ENCODE data around the gene TPK1. TPM values are rescaled to one million over a fixed set of nuclear protein-coding genes. Genes with fewer than 3 reads are reported as not detected.

The TPK1 gene
- total RNA-seq, 1 donor from 2014 or later = 3.5 TPM

DNA sequence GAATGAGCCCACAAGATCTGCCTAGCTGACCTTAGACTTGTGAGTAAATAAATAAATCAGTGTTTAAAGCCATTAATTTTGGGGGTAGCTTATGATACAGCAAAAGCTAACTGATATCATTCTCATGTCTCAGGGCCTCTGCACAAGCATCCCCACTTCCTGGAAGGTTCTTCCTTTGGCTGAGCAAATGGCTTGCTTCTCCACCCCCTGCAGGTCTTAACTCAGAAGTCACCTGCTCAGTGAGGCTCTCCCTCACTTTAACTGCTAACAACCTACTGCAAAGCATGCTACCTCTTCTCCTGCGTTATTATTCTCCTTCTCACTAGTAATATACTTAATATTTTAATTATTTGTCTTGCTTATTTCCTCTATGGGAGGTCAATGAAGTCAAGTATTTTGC is 167.3 kb downstream of the TPK1 start:
- H3K4me3 Mint-ChIP-seq (ENCODE audit: unreplicated experiment) = no peak overlapping the region
- no peak for TF ChIP-seq CTCF (IDR thresholded peaks at IDR 0.05)
- H3K9me3 Mint-ChIP-seq (ENCODE audit: low read depth) = peaks cover 3% of the 10 kb centered on the region
- H3K27ac Mint-ChIP-seq (ENCODE audit: unreplicated experiment) = no peak overlapping the region
- H3K27me3 Mint-ChIP-seq (ENCODE audit: low read depth) = peaks cover 8% of the 10 kb centered on the region
- H3K36me3 Mint-ChIP-seq (ENCODE audit: low read depth) = no peaks in the 10 kb centered on the region
- no peak for DNase-seq (ENCODE audit: low spot score)
- H3K4me1 Mint-ChIP-seq (ENCODE audit: low read depth) = no peaks in the 10 kb centered on the region

DNA sequence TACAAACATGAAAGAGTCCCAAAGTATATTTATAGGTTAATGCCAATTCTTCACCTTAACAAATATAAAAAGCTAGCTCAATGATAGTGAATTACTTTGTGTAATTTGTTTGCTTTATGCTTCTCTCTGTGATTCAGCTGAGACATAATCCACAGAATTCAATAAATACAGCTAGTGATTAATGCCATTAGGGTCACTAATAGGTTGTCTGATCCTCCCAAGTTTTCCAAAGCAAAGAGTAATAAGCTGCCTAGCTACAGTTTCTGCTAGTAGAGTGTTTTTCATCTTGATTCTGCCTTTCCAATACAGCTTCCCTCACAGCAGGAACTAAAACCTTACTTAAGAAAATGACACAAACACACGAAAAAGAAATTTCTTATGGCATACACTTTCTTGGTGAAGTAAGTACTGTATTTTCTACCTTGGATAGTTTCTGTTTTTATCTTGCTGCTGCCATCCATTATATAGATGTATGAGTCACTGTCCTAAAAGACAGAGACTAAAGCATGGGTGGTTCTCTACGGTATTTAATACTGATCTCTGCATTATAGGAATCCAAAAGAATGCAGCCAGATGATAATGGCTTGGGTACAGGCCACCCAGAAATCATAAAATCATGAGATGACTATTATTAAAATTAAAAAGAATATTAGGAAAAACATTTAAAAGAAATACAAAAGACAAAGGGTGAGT is 170.0 kb downstream of the TPK1 start:
- H3K36me3 Mint-ChIP-seq (ENCODE audit: low read depth) = no peaks in the 10 kb centered on the region
- H3K4me1 Mint-ChIP-seq (ENCODE audit: low read depth) = no peaks in the 10 kb centered on the region
- no peak for TF ChIP-seq CTCF (IDR thresholded peaks at IDR 0.05)
- peaks cover 2% of the 10 kb centered on the region for H3K27me3 Mint-ChIP-seq (ENCODE audit: low read depth)
- DNase-seq (ENCODE audit: low spot score) = no peak
- H3K4me3 Mint-ChIP-seq (ENCODE audit: unreplicated experiment) = no peak overlapping the region
- peaks cover 3% of the 10 kb centered on the region for H3K9me3 Mint-ChIP-seq (ENCODE audit: low read depth)
- no peak overlapping the region for H3K27ac Mint-ChIP-seq (ENCODE audit: unreplicated experiment)

DNA sequence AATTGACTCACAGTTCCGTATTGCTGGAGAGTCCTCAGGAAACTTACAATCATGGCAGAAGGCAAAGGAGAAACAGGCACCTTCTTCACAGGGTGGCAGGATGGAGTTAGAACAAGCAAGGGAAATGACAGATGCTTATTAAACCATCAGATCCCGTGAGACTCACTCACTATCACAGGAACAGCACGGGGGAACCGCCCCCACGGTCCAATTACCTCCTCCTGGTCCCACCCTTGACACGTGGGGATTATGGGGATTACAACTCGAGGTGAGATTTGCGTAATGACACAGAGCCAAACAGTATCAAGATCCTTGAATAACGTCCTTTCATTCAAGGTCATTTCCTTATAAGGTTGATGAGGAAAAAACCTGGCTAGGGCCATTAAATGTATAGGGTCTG is 176.6 kb downstream of the TPK1 start:
- Mint-ChIP-seq H3K36me3 (ENCODE audit: low read depth) (no peaks in the 10 kb centered on the region), H3K9me3 (ENCODE audit: low read depth) (no peaks in the 10 kb centered on the region), H3K27ac (ENCODE audit: unreplicated experiment) (no peak overlapping the region)

DNA sequence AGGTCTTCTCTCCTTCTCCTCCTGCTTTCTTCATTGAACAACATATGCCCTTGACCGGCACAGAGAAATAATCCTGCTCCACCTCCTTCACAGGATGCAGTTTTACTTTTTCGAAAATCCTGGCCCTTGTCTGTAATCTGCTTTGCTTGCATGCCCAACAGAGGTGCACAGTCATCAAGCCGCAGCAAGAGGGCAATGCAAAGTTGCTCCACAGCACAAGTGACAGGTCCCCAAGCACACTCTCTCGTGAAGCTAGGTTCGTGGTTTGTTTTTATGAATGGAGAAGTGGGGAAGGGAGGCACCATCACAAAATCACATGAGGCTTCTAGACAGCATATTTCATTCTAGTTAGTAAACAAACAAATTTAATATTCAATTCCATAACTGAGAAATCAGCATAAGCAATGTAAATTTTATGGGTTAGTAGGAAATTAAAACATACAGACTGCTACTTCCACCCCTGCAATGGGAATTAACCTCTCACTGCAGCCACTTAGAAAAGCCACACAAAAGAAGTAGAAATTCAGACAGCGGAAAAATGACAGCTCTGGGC is 178.8 kb downstream of the TPK1 start:
- H3K27ac Mint-ChIP-seq (ENCODE audit: unreplicated experiment) = no peak overlapping the region
- H3K27me3 Mint-ChIP-seq (ENCODE audit: low read depth) = peaks cover 2% of the 10 kb centered on the region

More for the DNA sequence above, 176.6 kb downstream of the TPK1 start:
- Mint-ChIP-seq H3K27me3 (ENCODE audit: low read depth) (peaks cover 2% of the 10 kb centered on the region), H3K4me3 (ENCODE audit: unreplicated experiment) (no peak overlapping the region), H3K4me1 (ENCODE audit: low read depth) (no peaks in the 10 kb centered on the region)
- TF ChIP-seq CTCF (IDR thresholded peaks at IDR 0.05) = no peak
- DNase-seq (ENCODE audit: low spot score) = no peak

DNA sequence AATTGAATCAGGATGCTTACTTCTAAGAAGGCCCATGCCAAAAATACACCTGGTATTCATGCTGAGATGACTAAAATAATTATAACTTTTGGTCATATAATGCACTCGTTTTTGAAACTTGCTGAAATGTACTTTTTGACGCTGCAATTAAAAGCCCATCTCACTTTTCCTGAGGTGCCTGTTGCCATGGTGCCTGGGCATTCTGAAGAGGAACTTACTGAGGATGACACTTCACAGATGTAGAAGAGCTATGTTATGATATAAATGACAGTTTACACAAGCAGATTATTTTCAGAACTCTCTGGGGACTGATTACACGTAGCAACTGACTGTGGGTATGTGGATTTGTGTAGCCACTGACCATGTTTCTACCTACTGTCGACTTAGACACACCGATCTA is 182.4 kb downstream of the TPK1 start:
- no peaks in the 10 kb centered on the region for H3K27me3 Mint-ChIP-seq (ENCODE audit: low read depth)
- H3K9me3 Mint-ChIP-seq (ENCODE audit: low read depth) = peaks cover 17% of the 10 kb centered on the region
- no peak for DNase-seq (ENCODE audit: low spot score)
- no peak overlapping the region for H3K27ac Mint-ChIP-seq (ENCODE audit: unreplicated experiment)
- TF ChIP-seq CTCF (IDR thresholded peaks at IDR 0.05) = no peak
- no peaks in the 10 kb centered on the region for H3K4me1 Mint-ChIP-seq (ENCODE audit: low read depth)
- no peak overlapping the region for H3K4me3 Mint-ChIP-seq (ENCODE audit: unreplicated experiment)
- H3K36me3 Mint-ChIP-seq (ENCODE audit: low read depth) = no peaks in the 10 kb centered on the region

More for the DNA sequence above, 178.8 kb downstream of the TPK1 start:
- no peaks in the 10 kb centered on the region for H3K36me3 Mint-ChIP-seq (ENCODE audit: low read depth)
- no peaks in the 10 kb centered on the region for H3K9me3 Mint-ChIP-seq (ENCODE audit: low read depth)
- no peak overlapping the region for H3K4me3 Mint-ChIP-seq (ENCODE audit: unreplicated experiment)
- no peaks in the 10 kb centered on the region for H3K4me1 Mint-ChIP-seq (ENCODE audit: low read depth)
- TF ChIP-seq CTCF (IDR thresholded peaks at IDR 0.05) = no peak
- DNase-seq (ENCODE audit: low spot score) = no peak

Data from chondrocyte (in vitro differentiated cells).